ENCODE data around the gene NUMBL.

NUMBL gene

DNA sequence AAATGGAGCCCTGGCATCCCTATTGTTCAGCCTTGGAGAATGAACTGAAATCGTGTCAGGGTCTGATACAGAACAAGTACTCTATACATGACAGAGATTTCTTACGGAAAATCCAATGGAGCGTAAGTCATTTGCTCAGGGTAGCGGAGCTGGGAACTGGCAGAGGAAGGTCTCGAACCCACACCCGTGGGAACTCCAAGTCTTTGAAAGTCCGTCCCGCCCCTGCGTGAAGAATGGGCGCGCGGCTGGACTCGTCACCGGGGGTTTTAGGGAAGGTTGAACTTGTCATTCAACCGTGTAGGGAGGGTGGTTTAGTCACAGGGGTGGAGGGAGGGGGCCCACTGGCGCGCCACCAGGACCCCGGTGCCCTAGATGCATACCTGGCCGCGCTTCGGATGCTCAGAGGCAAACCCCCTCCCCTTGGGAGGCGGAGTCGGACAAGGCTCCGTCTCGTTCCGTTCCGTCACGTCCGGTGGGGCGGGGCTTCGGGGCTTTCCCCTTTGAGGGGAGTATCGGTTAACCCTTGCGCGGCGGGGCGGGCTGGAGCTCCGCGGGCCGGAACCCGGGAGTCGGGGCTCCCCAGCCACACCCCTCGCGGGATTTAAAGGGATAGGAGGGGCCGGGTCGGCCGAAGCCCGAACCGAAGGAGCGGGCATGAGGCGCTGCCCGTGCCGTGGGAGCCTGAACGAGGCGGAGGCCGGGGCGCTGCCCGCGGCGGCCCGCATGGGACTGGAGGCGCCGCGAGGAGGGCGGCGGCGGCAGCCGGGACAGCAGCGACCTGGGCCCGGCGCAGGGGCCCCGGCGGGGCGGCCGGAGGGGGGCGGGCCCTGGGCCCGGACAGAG, 26.3 kb upstream of the NUMBL start, which contains the start of the genes COQ8B and ITPKC:
Gene COQ8B (minus strand): TSS at position 405 of the 843 bp plus-strand sequence. CDS start 2,254 bp downstream, outside the sequence.
Gene ITPKC (plus strand): TSS at position 631 of the 843 bp plus-strand sequence. CDS start 24 bp downstream, at position 655.
- DNase-seq (ENCODE audit: low read depth in 2 of 2) = peak; percentile 99 to 100

GRCh38 chr19:40716031-40716481, 25.6 kb upstream of the NUMBL start:
- DNase-seq (ENCODE audit: low read depth in 2 of 2) = peak; percentile 53 to 81

GRCh38 chr19:40714441-40715299, 24.2 kb upstream of the NUMBL start:
- DNase-seq (ENCODE audit: low read depth in 2 of 2) = peak; percentile 83 to 88

GRCh38 chr19:40713939-40714338, 23.5 kb upstream of the NUMBL start:
- no peak for DNase-seq (ENCODE audit: low read depth in 2 of 2)

DNA sequence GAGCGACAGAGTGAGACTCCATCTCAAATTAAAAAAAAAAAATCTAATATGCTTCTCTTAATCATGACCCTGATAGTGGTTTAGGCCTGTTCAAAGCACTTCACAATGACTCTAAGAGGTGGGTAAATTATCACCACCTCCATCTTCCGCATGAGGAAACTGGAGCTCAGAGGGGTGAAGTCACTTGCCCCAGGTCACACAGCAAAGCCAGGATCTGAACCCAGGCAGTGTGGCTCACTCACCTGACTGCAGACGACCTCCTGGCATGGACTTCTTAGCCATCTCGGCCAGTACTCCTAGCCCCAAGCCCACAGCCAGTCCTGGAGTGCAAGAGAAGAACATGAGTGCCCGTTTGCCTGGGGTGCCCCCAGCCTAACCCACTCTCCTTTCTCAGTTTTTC, 19.4 kb upstream of the NUMBL start:
- DNase-seq (ENCODE audit: low read depth in 2 of 2) = no peak

DNA sequence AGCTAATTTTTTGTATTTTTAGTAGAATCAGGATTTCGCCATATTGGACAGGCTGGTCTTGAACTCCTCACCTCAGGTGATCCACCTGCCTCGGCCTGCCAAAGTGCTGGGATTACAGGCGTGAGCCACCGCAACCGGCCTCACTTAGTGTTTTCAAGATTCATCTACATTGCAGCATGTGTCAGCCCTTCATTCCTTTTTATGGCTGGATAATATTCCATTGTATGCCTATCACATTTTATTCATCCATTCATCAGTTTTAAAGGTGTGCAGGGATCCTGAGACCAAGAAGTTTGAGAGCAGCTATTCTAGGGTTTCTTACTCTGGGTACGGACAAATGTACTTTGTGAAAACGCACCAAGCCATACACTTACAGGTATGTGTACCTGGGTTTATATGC, 17.2 kb upstream of the NUMBL start:
- DNase-seq (ENCODE audit: low read depth in 2 of 2) = no peak

GRCh38 chr19:40705950-40706619, 15.6 kb upstream of the NUMBL start:
- no peak for DNase-seq (ENCODE audit: low read depth in 2 of 2)

DNA sequence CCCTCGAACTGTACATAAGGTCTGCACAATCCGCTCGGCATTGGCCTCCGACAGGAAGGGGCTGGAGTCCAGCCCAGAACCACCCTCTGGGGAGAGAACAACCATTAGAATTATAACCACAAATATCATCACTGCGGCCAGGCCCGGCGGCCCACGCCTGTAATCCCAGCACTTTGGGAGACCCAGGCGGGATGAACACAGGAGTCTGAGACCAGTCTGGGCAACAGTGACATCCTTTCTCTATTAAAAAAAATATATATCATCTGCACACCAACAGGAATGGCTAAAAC, 14.9 kb upstream of the NUMBL start:
- no peak for DNase-seq (ENCODE audit: low read depth in 2 of 2)

DNA sequence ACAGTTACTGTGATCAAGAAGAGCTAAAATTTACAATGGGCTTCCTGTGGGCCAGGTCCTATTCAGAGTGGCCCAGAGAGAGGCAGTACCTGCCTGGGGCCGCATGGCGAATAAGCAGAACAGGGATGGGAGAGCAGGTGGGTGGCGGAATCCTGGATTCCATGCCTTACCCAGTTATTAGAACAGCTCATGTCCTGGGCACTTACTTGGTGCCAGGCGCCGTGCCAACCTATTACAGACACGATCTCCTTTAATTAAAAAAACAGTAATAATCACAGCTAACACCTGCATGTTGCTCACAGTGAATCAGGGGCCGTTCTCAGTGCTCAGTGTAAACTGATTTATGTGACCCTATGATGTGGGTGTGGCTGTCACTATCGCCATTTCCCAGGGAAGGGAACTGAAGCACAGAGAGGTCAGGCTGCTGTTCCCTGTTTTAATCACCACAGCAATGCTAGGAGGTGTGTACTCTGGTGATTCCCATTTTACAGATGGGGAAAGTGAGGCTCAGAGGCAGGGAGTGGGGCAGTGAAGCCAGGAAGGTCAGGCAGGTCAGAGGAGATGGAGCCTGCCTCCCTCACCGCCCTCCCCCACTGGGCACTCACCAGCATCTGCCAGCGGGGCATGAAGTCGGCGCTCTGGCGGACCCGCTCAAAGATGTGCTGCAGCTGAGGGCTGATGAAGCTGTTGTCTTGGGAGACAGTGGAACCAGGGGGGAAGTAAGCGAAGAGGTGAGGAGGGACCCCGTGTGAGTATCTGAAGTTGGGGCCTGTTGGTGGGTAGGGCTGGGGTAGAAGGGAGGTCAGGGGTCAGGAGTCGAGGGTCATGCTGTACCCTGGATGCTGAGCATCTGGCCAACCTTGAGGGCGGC, 14.3 kb upstream of the NUMBL start:
- DNase-seq (ENCODE audit: low read depth in 2 of 2) = no peak

DNA sequence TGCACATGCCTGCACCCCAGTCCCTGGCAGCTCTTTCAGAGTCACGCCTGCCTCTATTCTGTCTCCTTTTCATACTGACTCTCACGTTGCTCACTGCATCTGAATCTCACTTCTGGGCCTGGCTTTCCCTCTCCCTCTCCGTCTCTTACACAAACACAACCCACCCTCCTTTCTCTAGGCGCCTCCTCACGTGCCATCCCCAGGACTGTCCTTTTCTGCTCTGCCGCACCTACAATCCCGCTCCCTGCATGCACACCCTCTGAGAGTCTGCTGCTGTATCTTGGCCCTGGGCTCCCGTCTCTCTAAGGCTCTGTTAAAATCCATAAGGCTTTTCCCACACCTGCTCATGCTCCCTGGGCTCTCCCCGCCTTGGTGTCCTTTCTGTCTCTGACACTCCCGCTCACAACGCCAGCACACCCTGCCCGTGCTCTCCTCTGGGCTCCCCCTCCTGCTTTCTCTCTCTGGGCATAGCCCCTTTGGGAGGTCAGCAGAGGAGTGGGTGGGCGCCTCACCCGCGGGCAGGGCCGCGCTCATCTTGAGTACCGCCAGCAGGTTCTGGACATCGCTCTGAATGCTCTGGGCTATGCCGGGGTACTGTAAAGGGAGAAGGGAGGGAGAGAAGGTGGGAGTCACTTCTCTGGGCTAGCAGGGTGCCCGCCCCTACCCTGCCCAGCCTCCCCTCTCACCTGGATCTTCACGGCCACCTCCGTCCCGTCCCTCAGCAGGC, 12.7 kb upstream of the NUMBL start:
- no peak for DNase-seq (ENCODE audit: low read depth in 2 of 2)

- DNase-seq (ENCODE audit: low read depth in 2 of 2) = no peak
Measured at GRCh38 chr19:40702337-40703012, 12.0 kb upstream of the NUMBL start.

- no peak for DNase-seq (ENCODE audit: low read depth in 2 of 2)
Measured at GRCh38 chr19:40701758-40702157, 11.3 kb upstream of the NUMBL start.

DNA sequence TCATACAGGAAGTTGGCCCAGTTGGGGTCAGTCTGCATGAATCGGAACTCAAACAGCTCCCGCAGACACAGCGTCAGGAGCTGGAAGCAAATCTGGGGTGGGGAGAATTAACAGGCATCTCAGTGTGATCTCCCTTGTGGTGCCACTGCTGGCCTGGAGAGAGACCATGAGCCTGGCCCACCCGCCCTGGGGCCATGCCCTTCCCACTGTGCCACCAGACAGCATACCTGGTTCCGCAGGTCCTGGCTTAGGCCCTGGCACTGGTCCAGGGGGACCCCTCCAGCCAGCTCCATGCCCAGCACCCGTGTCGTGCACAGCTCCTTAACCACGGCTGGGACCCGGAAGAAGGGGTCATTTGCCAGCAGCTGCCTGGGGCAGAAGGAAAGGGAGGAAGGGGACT, 9.6 kb upstream of the NUMBL start:
- no peak for DNase-seq (ENCODE audit: low read depth in 2 of 2)

DNA sequence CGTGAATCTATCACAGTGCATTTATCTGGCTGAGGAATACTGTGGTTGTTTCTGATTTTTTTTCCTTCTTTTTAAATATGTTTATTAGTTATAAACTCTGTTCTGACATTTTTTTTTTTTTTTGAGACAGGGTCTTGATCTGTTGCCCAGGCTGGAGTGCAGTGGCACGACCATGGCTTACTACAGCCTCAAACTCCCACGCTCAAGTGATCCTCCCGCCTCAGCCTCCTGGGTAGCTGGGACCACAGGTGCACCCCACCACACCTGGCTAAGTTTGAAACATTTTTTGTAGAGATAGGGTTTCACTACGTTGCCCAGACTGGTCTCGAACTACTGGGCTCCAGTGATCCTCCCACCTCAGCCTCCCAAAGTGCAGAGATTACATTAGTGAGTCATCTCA, 6.6 kb upstream of the NUMBL start:
- no peak for DNase-seq (ENCODE audit: low read depth in 2 of 2)

GRCh38 chr19:40695881-40696280, 5.4 kb upstream of the NUMBL start:
- no peak for DNase-seq (ENCODE audit: low read depth in 2 of 2)

GRCh38 chr19:40693896-40694295, 3.4 kb upstream of the NUMBL start:
- no peak for DNase-seq (ENCODE audit: low read depth in 2 of 2)

- no peak for DNase-seq (ENCODE audit: low read depth in 2 of 2)
Measured at GRCh38 chr19:40693150-40693788, 2.8 kb upstream of the NUMBL start.

- DNase-seq (ENCODE audit: low read depth in 2 of 2) = no peak
Measured at GRCh38 chr19:40692212-40692551, 1.7 kb upstream of the NUMBL start.

GRCh38 chr19:40691421-40692211, 1.2 kb upstream of the NUMBL start:
- no peak for DNase-seq (ENCODE audit: low read depth in 2 of 2)

Measured in stimulated activated CD8-positive, alpha-beta memory T cell treated with anti-CD3 and anti-CD28 coated beads, Interleukin-15, amount 100 ng/mL, for 4 hours (primary cell).